UCSD-AML1 (cell line): Measurements from ENCODE around the gene SEPTIN5.
A peak's percentile ranks its signal among the peaks of the same experiment; 100 is the strongest.

Experiments used
- DNase-seq: peaks from one replicate; lab custom pipeline; 2025; ENCODE audit not compliant: unreplicated experiment; lab: John Stamatoyannopoulos, UW

Gene SEPTIN5

DNA sequence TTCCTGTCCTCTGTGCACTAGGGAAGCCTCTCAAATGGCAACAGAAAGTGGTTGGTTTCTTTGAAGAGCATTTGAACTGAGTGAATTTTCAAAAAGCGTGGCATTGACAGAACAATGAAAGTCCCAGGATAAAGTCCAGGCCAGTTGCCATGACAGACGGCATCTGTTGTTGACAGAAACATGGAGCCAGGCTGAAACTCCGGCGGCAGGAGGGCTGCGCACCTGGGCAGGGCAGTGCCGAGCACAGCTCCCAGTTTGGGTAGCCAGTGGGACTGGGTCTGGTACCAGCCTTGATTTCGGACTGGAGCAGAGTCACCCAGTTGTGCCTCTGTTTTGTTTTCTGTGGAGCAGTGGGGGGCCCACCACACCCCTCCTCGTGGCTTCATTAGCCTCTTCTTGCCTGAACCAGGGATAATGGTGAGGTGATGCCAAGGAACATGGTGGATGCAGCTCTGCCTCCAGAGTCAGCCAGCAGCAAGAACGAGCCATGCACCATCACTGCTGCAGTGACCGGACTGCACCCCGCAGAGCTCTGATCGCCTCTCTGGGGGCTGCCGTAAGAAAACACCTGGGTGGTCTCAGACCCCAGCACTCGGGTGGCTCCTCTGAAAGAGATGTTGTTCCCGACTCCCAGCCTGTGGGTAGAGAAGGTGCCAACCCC, 9.8 kb upstream of the SEPTIN5 start:
- DNase-seq: no peak

GRCh38 chr22:19705181-19705934, 8.9 kb upstream of the SEPTIN5 start:
- no peak for DNase-seq

- DNase-seq: no peak
Measured at GRCh38 chr22:19706661-19707151, 7.6 kb upstream of the SEPTIN5 start.

DNA sequence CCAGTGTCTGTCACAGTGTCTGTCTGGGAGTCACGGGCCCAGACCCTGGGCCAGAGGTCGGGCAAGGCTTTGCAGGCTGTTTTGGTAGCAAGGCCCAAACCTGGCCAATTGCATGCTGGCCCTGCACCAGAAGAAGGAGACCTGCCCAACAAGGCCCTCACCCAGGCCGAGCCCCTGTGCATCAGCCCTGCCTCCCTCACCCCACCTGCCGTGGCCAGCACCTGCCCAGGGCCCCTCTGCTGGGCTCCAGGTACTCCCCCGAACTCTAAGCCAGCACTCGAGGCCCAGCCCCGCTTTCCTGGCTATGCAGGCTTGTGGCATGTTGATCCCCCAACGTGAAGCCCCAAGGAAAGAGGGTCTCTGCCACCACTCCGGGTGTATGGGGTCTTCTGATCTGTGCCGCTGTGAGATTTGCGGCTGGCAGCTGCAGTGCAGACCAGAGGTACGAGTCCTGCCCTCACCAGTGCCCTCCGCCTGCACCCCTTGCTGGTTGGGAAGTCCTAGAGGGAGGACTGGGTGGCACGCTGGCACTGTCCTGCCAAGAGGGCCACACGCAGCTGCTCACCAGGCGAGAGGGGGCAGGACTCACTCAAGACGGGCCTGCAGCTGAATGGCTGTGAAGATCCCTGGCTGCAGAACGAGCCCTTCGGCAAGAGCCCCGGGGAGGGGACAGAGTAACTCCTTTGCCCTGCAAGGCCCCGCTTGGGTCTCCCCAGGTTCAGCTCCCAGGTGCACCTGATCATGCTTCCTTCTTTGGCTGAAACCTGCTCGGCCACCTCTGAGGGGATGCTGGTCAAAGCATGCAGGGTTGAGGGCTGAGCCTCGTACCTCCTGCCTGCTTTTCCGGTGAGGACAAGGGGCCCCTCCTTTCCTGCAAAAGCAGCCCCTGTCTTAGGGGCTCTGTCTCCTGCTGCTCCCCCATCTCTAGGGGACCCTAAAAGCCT, 6.7 kb upstream of the SEPTIN5 start:
- DNase-seq: no peak

DNA sequence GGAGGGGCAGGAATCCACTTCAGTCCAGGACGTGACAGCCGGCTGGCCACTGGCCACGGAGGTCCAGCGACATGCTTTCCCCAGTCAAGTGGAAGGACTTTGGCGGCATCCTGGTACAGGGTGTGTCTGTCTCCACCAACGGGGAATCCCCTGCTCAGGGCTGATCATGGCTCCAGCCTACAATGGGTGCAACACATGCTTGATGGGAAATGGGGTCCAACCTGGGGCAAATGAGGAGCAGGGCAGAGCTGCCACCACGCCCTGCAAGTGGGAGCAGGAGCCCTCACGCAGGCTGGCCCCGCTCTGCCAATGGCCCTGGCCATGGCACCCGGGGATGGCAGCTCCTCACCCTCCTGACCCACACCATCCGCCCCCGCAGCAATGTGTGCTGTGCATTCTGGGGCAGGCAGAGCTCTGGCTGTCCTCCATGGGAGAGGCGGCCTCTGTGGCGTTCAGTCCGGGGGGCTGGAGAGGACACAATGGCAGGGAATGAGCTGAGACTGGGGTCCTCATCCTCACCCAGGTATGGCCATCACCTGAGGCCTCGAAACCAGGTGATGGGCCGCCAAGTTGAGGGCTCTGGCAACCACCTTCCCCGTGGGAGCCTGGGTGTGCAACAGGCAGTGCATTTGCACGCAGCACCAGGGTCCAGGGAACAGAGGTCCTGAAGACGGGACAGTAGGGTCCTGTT, 5.8 kb upstream of the SEPTIN5 start:
- no peak for DNase-seq

DNA sequence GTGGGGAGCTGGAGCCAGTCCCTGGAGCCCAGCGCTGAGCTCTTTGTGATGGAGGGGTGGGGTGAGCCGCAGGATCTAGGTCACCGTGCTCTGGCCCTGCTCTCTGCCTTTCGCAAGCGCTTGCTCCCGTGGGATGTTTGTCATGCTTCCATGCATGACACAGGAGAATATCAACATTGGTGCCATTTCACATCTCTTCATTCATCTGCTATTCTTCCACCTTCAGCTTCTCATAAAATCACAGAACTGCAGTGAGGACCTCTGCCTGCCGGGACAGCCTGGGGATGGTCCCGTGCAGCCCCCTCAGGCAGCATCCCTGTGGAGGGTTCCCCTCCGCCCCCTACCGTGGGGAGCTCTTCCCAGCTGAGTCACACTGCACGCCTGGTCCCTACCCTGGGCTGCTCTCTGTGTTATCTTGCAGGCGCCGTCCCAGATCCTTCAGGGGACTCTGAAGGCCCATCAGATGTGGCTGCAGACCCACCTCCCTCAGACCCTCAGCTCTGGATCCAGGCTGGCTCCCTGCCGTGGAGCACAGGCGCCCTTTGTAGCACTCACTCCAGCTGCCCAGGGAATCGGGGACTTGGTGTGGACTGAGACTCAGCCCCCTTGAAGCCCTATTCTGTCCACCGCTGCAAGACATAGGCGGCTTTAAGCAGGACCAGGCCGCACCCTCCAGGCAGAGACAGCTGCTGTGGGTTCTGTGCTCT, 5.1 kb upstream of the SEPTIN5 start:
- DNase-seq: no peak

- no peak for DNase-seq
Measured at GRCh38 chr22:19710020-19710768, 4.1 kb upstream of the SEPTIN5 start.

DNA sequence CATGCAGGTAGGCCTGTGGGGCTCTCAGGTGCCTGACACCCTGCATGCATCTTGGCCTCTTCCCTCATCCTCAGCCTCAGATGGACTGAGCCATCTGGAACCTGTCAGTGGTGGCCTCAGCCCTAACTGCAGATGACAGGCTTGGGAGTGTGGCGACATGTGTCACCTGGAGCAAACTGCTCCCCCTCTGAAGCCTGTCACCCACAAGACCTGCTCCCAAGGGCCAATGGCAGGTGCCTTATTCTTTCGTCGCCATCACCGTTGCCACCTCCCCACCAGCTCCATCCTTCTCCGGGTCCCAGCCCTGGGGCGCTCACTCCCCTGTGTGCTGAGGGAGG, 3.6 kb upstream of the SEPTIN5 start:
- DNase-seq: no peak

DNA sequence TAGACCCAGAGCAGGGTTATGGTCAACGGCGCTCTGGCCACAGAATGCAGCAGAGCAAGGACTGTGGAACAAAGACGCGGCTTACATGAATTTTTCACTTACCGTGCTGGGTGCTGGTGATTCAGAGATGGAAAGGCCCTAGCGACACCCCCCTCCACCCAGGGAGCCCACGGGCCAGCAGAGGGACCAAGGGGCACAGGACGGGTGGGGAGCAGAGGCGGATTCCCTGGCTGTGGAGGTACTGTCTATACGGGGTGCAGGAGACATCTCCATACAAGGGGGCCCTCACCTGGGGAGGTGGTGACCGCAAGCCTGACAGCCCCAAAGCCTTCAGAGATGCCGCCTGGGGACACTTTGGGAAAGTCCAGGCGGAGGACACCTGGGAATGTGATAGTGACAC, 1.1 kb upstream of the SEPTIN5 start:
- no peak for DNase-seq

DNA sequence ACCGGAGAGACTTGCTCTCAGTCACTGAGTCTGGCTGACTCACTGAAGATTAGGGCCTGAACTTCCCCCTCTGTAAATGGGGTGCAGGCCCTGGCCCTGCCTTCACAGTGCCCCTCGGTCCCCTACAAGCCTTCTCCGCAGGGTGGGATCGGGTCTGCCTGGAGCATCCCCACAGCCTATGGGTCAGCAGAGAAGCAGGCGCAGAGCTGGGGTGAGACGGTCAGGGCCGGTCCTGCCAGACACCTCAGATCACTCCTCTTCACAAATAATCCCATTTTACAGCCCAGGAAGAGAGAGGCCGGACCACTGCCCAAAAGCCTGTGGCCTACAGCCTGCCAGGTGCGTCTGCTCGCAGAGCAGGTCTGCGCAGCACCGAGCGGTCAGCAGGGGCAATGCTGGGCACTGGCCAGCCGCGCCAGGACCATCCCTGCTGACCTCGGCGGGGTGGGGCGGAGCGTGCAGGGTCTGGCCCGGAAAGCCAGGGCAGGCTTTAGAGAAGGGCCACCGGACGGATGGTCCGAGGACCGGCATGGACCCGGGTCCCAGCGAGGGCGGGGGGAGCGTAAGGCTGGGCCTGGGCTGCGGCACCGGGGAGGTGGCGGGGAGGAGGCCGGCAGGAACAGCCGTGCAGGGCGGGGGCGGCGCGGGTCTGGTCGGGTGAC, 522 bp upstream of the SEPTIN5 start:
- no peak for DNase-seq

- no peak for DNase-seq
Measured at GRCh38 chr22:19715188-19715930, 1.1 kb downstream of the SEPTIN5 start.

GRCh38 chr22:19716041-19716828, 1.9 kb downstream of the SEPTIN5 start:
- no peak for DNase-seq

- no peak for DNase-seq
Measured at GRCh38 chr22:19716829-19717105, 2.5 kb downstream of the SEPTIN5 start.

GRCh38 chr22:19717181-19717580, 2.9 kb downstream of the SEPTIN5 start:
- DNase-seq: no peak

DNA sequence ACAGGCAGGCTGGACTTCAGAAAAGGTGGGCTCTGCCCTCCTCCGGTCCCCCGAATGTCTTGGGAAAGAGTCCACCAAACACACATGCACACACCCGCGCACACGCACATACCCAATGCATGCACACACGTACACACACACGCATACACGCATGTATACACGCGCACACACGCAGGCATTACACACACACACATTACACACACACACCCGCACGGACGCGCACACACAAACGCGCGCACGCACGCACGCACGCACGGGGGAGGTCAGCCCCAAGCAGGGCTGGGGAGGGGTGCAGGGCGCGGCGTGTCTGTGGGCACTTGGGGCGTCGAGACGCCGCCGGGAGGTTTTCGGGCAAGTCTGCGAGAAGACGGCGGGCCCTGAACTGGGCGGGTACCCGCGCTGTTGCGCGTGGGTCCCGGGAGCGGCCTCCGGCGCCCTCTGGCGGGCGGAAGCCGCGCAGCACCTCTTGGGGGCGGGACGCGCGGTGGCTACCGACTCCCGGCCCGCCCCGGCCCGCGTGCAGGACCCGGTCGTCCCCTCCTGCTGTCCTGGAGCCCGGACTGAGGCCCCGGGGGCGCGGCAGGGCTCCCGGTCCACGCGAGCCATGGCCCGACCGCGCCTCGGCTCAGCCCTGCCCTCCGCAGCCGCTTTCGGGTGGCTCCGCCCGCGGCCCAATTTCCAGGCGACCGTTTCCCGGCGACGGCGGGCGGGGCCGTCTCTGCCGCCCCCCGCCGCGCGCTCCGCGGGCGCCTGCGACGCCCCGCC, 3.6 kb downstream of the SEPTIN5 start:
- DNase-seq: peak; percentile 79

DNA sequence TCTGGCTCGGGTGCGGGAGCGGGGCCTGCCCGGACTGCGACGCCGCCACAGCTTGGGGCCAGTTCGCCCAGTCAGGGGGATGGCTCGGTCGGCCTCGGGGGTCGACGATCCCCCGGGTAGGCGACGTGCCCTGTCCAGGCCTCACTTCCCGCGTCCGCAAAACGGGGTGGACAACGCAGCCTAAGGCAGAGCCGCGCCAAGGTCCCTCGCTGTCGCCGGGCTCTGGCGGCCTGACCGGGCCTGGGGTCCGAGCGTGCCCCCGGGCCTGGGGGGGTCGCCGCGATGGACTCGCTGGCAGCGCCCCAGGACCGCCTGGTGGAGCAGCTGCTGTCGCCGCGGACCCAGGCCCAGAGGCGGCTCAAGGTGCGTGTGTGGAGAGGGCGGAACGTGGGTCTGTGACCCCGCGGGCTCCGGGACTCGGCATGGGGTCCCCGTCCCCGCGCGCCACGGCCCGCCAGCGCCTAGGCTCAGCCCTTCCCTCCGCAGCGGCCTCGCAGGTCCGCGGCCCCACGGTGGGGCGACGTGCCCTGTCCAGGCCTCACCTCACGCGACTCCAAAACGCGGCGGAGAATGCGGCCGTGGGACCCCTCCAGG, 4.2 kb downstream of the SEPTIN5 start:
- no peak for DNase-seq

- DNase-seq: no peak
Measured at GRCh38 chr22:19719050-19719482, 4.8 kb downstream of the SEPTIN5 start.
